K562 (cell line): ENCODE measurements around the gene LY6G6F. TPM values are rescaled to one million over a fixed set of nuclear protein-coding genes. Genes with fewer than 3 reads are reported as not detected.

Experiments used
- ARID2 ChIP-seq: fragments of 450-650 bp; IDR thresholded peaks from 2 replicates; pipeline ENCODE4 v1.6.1; 2017; ENCODE audit warnings: antibody characterized with exemption, mild to moderate bottlenecking
- BRCA1 ChIP-seq, 2 experiments: fragments of 450-650 bp in 1 of 2; sonication (generic) in 1 of 2; formaldehyde crosslinking in 1 of 2; IDR thresholded peaks; 2 replicates each; pipeline versions ENCODE4 v1.5.0 to v1.6.1; 2017 to 2020; ENCODE audit warnings: mild to moderate bottlenecking in 1 of 2, missing genetic modification reagents in 1 of 2
- FOXP1 ChIP-seq: sonication (generic); formaldehyde crosslinking; IDR thresholded peaks from 2 replicates; pipeline ENCODE4 v1.8.0; 2022; ENCODE audit warnings: mild to moderate bottlenecking, missing genetic modification reagents
- HBP1 ChIP-seq: fragments of 450-650 bp; formaldehyde crosslinking; IDR thresholded peaks from 2 replicates; pipeline ENCODE4 v1.4.0; 2022; ENCODE audit warnings: missing genetic modification characterization
- HEY1 ChIP-seq: fragments of 250-450 bp; sonication (Bioruptor Pico); IDR thresholded peaks from 2 replicates; pipeline ENCODE4 v1.5.0; 2020; ENCODE audit warnings: mild to moderate bottlenecking, moderate library complexity, borderline replicate concordance
- MTA1 ChIP-seq: fragments of 450-650 bp; IDR thresholded peaks from 2 replicates; pipeline ENCODE4 v1.6.1; 2017; ENCODE audit warnings: borderline replicate concordance
- RBM22 ChIP-seq: fragments of 200-400 bp; formaldehyde crosslinking; IDR thresholded peaks from 2 replicates; pipeline ENCODE4 v1.6.1; 2018; ENCODE audit warnings: low read length, low read depth; ENCODE audit not compliant: poor library complexity, severe bottlenecking
- RREB1 ChIP-seq: fragments of 250-450 bp; sonication (Bioruptor Pico); IDR thresholded peaks from 2 replicates; pipeline ENCODE4 v1.4.0; 2020
- SP1 ChIP-seq: sonication (generic); formaldehyde crosslinking; IDR thresholded peaks from 2 replicates; pipeline ENCODE4 v1.8.1; 2022; ENCODE audit warnings: mild to moderate bottlenecking, missing genetic modification reagents
- TRIM25 ChIP-seq: fragments of 450-650 bp; IDR thresholded peaks from 2 replicates; pipeline ENCODE4 v1.7.0; 2016; ENCODE audit warnings: borderline replicate concordance
- YBX1 ChIP-seq: fragments of 450-650 bp; IDR thresholded peaks from 2 replicates; pipeline ENCODE4 v1.7.1; 2016; ENCODE audit warnings: mild to moderate bottlenecking
- ZNF444 ChIP-seq: fragments of 250-450 bp; sonication (Bioruptor Pico); IDR thresholded peaks from 2 replicates; pipeline ENCODE4 v1.4.0; 2020; ENCODE audit warnings: mild to moderate bottlenecking, moderate library complexity
- polyA plus RNA-seq, 8 experiments: library from polyadenylated mRNA; depleted of rRNA in 4 of 8; stranded (reverse) in 5 of 8; unstranded in 3 of 8; fragments of >200 nt; fragmentation: Nextera tagmentation in 2 of 8; fragmentation: Illumina TruSeq in 1 of 8; extraction: Ambion mirVana in 2 of 8; extraction: Trizol in 1 of 8; gene quantifications; 2 replicates each; pipeline versions ENCODE4 v1.2.1 to v1.2.3, GENCODE V29; 2011 to 2014; ENCODE audit warnings: inconsistent platforms in 1 of 8, missing spikeins in 1 of 8
- total RNA-seq, 7 experiments: library from RNA; depleted of rRNA in 6 of 7; stranded (reverse); fragments of >200 nt in 6 of 7; fragmentation: Illumina TruSeq in 2 of 7; extraction: Trizol in 2 of 7; gene quantifications; 2 replicates each; pipeline versions ENCODE4 v1.2.1 to v1.2.3, GENCODE V29; 2011 to 2021; ENCODE audit warnings: low replicate concordance in 1 of 7
- TF ChIP-seq, protein P1 (sequence below): sonication (generic); formaldehyde crosslinking; IDR thresholded peaks from 2 replicates; pipeline ENCODE4 v1.8.1; 2023; ENCODE audit warnings: mild to moderate bottlenecking, missing genetic modification reagents

The LY6G6F gene
- total and polyA plus RNA-seq, 9 of the 15 experiments (the other 6 are each of a cell fraction or from before 2014, with no cell fraction given), result 0.14 to 0.50 (median 0.28) TPM; not detected in 2

GRCh38 chr6:31660381-31661261 lies 46.0 kb upstream of the LY6G6F start, which contains the start of gene C6orf47 (continued):
- TF ChIP-seq, protein P1, sequence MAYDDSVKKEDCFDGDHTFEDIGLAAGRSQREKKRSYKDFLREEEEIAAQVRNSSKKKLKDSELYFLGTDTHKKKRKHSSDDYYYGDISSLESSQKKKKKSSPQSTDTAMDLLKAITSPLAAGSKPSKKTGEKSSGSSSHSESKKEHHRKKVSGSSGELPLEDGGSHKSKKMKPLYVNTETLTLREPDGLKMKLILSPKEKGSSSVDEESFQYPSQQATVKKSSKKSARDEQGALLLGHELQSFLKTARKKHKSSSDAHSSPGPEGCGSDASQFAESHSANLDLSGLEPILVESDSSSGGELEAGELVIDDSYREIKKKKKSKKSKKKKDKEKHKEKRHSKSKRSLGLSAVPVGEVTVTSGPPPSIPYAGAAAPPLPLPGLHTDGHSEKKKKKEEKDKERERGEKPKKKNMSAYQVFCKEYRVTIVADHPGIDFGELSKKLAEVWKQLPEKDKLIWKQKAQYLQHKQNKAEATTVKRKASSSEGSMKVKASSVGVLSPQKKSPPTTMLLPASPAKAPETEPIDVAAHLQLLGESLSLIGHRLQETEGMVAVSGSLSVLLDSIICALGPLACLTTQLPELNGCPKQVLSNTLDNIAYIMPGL (CRISPR knock-in tag), result 0 out of 2 replicates have a peak, but pooled peaks have one; percentile 29
- no peak for TF ChIP-seq YBX1
- peak; percentile 40; the same call in 1 of the 2 replicates for TF ChIP-seq ARID2
- TF ChIP-seq RBM22, result peak; percentile 95
- TF ChIP-seq FOXP1 (CRISPR knock-in tag), result peak; percentile 88; the same call in 1 of the 2 replicates
- peak; percentile 1; the same call in 1 of the 2 replicates for TF ChIP-seq ZNF444 (CRISPR knock-in tag)
- peak; percentile 86; the same call in 1 of the 2 replicates for TF ChIP-seq SP1 (CRISPR knock-in tag)
- no peak for TF ChIP-seq BRCA1 (IDR thresholded peaks at IDR 0.05)
- TF ChIP-seq BRCA1 (CRISPR knock-in tag; IDR thresholded peaks at IDR 0.05), result no peak
- TF ChIP-seq HEY1 (CRISPR knock-in tag), result no peak
- TF ChIP-seq MTA1, result no peak
- TF ChIP-seq RREB1 (CRISPR knock-in tag), result 0 out of 2 replicates have a peak, but pooled peaks have one; percentile 29
- peak; percentile 75; the same call in 1 of the 2 replicates for TF ChIP-seq TRIM25
- 0 out of 2 replicates have a peak, but pooled peaks have one; percentile 8 for TF ChIP-seq HBP1
